Epithelial cell of esophagus (primary cell): ENCODE data around the gene NR5A2.

Source experiments
- DNase-seq: peaks from one replicate; pipeline ENCODE4 v3.0.0; 2010; ENCODE audit warnings: low read depth
- H3K4me3 ChIP-seq: 2 replicates; pipeline ENCODE4 v1.5.1; 2011; ENCODE audit warnings: mild to moderate bottlenecking, low read length, control low read depth
- TF ChIP-seq, protein P1 (sequence below): IDR thresholded peaks from 2 replicates; pipeline ENCODE4 v1.5.1; 2011; ENCODE audit warnings: low read depth, mild to moderate bottlenecking, low read length, control low read depth, inconsistent platforms; ENCODE audit not compliant: insufficient read depth; ENCODE audit errors: missing control alignments

The NR5A2 gene

DNA sequence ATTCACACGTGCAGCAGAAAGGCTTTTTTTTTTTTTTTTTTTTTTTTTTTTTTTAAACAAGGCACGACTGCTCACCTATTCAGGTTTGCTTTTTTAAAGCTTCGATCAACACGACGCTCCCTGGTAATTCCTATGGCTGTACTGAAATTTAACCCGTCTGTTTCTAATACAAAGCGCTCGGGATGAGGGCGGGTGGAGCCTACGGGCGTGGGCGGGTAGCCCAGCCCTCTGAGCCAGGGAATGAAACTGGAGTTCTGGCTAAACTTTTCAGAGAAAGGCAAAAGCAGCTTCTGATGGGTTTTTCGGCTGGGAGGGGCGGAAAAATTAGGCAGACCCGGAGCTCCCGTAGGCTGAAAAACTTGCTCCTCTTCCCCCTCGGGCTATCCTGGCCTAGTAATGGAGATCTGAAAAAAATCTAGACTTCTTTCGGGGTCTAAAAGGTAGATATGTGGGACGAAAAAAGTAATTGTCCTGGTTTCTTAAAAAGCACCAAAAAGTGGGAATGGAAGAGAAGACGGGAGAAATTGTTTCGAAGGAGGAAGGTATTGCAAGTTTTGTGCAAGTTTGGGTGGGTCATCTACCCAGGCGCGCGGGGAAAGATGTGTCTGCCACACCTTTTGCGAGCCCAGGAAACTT is 7.4 kb downstream of the NR5A2 start:
- TF ChIP-seq, protein P1, sequence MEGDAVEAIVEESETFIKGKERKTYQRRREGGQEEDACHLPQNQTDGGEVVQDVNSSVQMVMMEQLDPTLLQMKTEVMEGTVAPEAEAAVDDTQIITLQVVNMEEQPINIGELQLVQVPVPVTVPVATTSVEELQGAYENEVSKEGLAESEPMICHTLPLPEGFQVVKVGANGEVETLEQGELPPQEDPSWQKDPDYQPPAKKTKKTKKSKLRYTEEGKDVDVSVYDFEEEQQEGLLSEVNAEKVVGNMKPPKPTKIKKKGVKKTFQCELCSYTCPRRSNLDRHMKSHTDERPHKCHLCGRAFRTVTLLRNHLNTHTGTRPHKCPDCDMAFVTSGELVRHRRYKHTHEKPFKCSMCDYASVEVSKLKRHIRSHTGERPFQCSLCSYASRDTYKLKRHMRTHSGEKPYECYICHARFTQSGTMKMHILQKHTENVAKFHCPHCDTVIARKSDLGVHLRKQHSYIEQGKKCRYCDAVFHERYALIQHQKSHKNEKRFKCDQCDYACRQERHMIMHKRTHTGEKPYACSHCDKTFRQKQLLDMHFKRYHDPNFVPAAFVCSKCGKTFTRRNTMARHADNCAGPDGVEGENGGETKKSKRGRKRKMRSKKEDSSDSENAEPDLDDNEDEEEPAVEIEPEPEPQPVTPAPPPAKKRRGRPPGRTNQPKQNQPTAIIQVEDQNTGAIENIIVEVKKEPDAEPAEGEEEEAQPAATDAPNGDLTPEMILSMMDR, result no peak
- DNase-seq, result peak; percentile 47
- H3K4me3 ChIP-seq, result no peak overlapping the region

- DNase-seq, result no peak
- H3K4me3 ChIP-seq, result no peak overlapping the region
- TF ChIP-seq, protein P1, result no peak
Observed at GRCh38 chr1:200035397-200035955, 8.0 kb downstream of the NR5A2 start.

DNA sequence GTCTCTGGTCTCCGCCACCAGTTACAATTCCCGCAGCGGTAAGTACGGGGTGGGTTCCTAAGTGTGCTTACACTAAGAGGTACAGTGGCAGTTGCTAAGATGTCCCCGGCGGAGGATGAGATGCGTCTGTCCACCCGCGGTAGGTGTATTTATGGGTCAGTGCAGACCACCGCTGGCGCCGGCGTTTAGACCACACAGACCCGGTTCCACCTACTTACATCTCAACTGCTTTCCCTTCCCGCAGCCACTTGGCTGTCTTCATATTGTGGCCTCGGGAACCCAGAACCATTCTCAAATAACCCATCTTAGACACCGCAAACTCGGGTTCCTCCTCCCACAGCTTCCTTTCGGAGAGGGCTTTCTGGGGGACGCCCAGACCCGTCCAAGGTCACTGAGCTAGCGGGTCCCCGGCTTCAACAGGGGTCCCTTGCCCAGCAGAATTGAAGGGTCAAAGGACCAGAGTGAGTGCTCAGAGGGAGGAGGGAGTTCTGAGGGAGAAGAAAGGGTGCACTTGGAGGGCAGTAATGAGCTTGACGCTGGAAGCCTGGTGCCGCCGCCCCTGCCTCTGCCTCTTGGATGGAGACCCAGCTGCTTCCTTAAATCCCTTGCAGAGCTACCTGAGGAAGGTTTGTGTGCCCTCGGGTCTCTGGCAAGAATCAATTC is 8.6 kb downstream of the NR5A2 start:
- DNase-seq, result no peak
- H3K4me3 ChIP-seq, result no peak overlapping the region
- TF ChIP-seq, protein P1, result no peak

- TF ChIP-seq, protein P1, result no peak
- no peak overlapping the region for H3K4me3 ChIP-seq
- DNase-seq, result no peak
Observed at GRCh38 chr1:200036619-200037270, 9.2 kb downstream of the NR5A2 start.

DNA sequence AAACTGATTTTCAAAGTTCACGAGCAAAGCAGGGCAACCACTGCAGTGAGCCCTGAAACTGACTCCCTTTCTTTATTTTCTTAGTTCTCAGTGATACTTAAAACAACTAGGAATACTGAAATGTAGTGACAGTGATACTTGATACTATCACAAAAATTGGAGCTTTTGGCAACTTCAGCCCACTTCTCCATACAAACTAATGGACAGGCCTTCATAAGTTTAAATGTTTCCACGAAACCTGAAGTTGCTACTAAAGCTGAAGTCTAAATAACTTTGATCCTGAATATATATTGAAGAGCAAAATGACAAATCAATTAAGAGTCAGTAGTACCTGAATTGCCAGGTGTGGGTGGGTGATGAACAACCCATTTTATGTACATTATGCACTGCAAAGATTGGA is 10.0 kb downstream of the NR5A2 start:
- no peak for DNase-seq
- TF ChIP-seq, protein P1, result no peak
- no peak overlapping the region for H3K4me3 ChIP-seq

- no peak for DNase-seq
- TF ChIP-seq, protein P1, result no peak
- no peak overlapping the region for H3K4me3 ChIP-seq
Observed at GRCh38 chr1:200037904-200038303, 10.4 kb downstream of the NR5A2 start.
